GM19467 (cell line): ENCODE results near the gene GRIK3.
"Not testable (repeated sequence)": the region's sequence is repeated elsewhere in the genome, so short reads cannot be mapped to it uniquely, and the experiment has no call there.

Source experiments
- ATAC-seq: cut with Tn5 transposase; IDR thresholded peaks from one replicate; pipeline ENCODE4 v1.9.1; 2021; ENCODE audit warnings: mild to moderate bottlenecking, moderate library complexity; ENCODE audit not compliant: unreplicated experiment

GRIK3 gene

GRCh38 chr1:36912365-36912865 lies 121.9 kb downstream of the GRIK3 start:
- ATAC-seq: no peak

GRCh38 chr1:36911561-36912364 lies 122.6 kb downstream of the GRIK3 start:
- no peak for ATAC-seq

GRCh38 chr1:36910886-36911540 lies 123.3 kb downstream of the GRIK3 start:
- no peak for ATAC-seq

GRCh38 chr1:36909946-36910725 lies 124.2 kb downstream of the GRIK3 start:
- ATAC-seq: no peak

- ATAC-seq: not testable (repeated sequence)
Measured at GRCh38 chr1:36909359-36909758, 125.0 kb downstream of the GRIK3 start.

GRCh38 chr1:36908096-36908495 lies 126.2 kb downstream of the GRIK3 start:
- no peak for ATAC-seq

GRCh38 chr1:36906555-36906954 lies 127.8 kb downstream of the GRIK3 start:
- no peak for ATAC-seq

- no peak for ATAC-seq
Measured at GRCh38 chr1:36905941-36906340, 128.4 kb downstream of the GRIK3 start.

- no peak for ATAC-seq
Measured at GRCh38 chr1:36900128-36900527, 134.2 kb downstream of the GRIK3 start.

- ATAC-seq: not testable (repeated sequence)
Measured at GRCh38 chr1:36897813-36898212, 136.5 kb downstream of the GRIK3 start.

GRCh38 chr1:36894824-36895223 lies 139.5 kb downstream of the GRIK3 start:
- no peak for ATAC-seq

GRCh38 chr1:36890776-36891175 lies 143.5 kb downstream of the GRIK3 start:
- no peak for ATAC-seq

- no peak for ATAC-seq
Measured at GRCh38 chr1:36889478-36890226, 144.7 kb downstream of the GRIK3 start.

GRCh38 chr1:36888811-36889477 lies 145.4 kb downstream of the GRIK3 start:
- no peak for ATAC-seq

GRCh38 chr1:36885540-36886357 lies 148.6 kb downstream of the GRIK3 start:
- ATAC-seq: no peak

- ATAC-seq: no peak
Measured at GRCh38 chr1:36884801-36885200, 149.5 kb downstream of the GRIK3 start.

- no peak for ATAC-seq
Measured at GRCh38 chr1:36884029-36884701, 150.2 kb downstream of the GRIK3 start.

GRCh38 chr1:36883315-36883949 lies 150.9 kb downstream of the GRIK3 start:
- no peak for ATAC-seq
